ENCODE results near the gene OTUB2. TPM values are rescaled to one million over a fixed set of nuclear protein-coding genes. Genes with fewer than 3 reads are reported as not detected.
A peak's percentile ranks its signal among the peaks of the same experiment; 100 is the strongest.

The OTUB2 gene
- total and polyA plus RNA-seq, 2 experiments from 2014 or later: 1.3 to 1.9 TPM

DNA sequence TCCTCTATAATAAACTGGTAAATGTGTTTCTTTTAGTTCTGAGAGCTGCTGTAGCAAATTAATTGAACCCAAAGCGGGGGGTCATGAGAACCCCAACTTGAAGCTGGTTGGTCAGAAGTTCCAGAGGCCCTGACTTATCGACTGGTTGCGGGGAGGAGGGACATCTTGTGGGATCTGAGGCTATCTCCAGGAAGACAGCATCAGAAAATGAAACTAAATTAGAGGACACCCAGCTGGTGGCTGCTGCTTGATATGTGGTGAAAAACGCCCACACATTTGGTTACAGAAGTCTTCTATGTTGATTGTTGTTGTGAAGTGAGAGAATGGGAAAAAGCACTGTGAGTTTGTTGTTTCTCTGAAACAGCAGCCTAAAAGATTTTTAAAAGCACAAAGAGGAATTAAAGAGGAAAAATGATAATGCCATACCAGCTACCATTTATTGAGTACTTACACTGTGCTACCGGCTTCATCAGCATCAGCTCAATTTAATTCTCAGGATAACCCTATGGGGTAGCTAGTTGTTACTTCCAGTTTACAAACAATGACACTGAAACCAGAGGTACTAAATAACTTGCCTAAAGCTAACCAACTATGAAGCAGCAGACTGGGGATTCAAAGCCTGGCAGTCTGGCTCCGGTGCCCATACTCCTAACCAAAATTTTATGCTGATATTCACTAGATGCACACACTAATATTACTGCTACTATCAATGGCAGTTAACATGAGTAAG, 30.6 kb downstream of the OTUB2 start:
- H3K4me2 ChIP-seq (ENCODE audit: unreplicated experiment): no peak overlapping the region
- peaks cover 69% of the 10 kb centered on the region for H3K36me3 ChIP-seq (ENCODE audit: low read depth)
- TF ChIP-seq EZH2 (IDR thresholded peaks at IDR 0.05; ENCODE audit: insufficient read depth, poor library complexity, severe bottlenecking): no peak
- TF ChIP-seq EZH2phosphoT487 (IDR thresholded peaks at IDR 0.05; ENCODE audit: insufficient read depth, low read depth): no peak
- H3K9me3 ChIP-seq (ENCODE audit: low read depth): no peaks in the 10 kb centered on the region
- H3K9ac ChIP-seq: no peak overlapping the region
- no peak overlapping the region for H3K4me3 ChIP-seq
- H3K9me2 ChIP-seq (ENCODE audit: insufficient read depth): no peaks in the 10 kb centered on the region
- H2AFZ ChIP-seq: no peak overlapping the region
- peaks cover 10% of the 10 kb centered on the region; the same call in 1 of the 2 replicates for H4K20me1 ChIP-seq (ENCODE audit: insufficient read depth)
- H3K4me1 ChIP-seq (ENCODE audit: insufficient read depth): no peaks in the 10 kb centered on the region
- in situ Hi-C loops (cut with MboI): no loop called here
- H3K79me2 ChIP-seq (ENCODE audit: insufficient read depth): peaks cover 64% of the 10 kb centered on the region
- no peaks in the 10 kb centered on the region for H3F3A ChIP-seq (ENCODE audit: insufficient read depth)
- DNase-seq: peak; percentile 16
- no peak overlapping the region for H3K27ac ChIP-seq
- no peaks in the 10 kb centered on the region for H3K27me3 ChIP-seq (replicated peaks; ENCODE audit: insufficient read depth)
- 90 to 91% methylated on average over 6 of the region's 6 CpGs for WGBS, 2 experiments (ENCODE audit: low coverage in 1 of 2, low lambda C conversion rate in 2 of 2, missing lambda C conversion rate in 2 of 2)

GRCh38 chr14:94058128-94058673, 32.1 kb downstream of the OTUB2 start:
- Histone ChIP-seq H3K27me3 (replicated peaks; ENCODE audit: insufficient read depth) (no peaks in the 10 kb centered on the region), H4K20me1 (ENCODE audit: insufficient read depth) (peaks cover 17% of the 10 kb centered on the region; the same call in 1 of the 2 replicates), H3K36me3 (ENCODE audit: low read depth) (peaks cover 65% of the 10 kb centered on the region), H2AFZ (no peak overlapping the region), H3K9ac (no peak overlapping the region), H3K4me3 (no peak overlapping the region), H3K4me2 (ENCODE audit: unreplicated experiment) (no peak overlapping the region), H3K79me2 (ENCODE audit: insufficient read depth) (peaks cover 77% of the 10 kb centered on the region), H3K9me2 (ENCODE audit: insufficient read depth) (no peaks in the 10 kb centered on the region), H3F3A (ENCODE audit: insufficient read depth) (peaks cover 13% of the 10 kb centered on the region; the same call in 1 of the 2 replicates), H3K4me1 (ENCODE audit: insufficient read depth) (peaks cover 13% of the 10 kb centered on the region), H3K27ac (no peak overlapping the region), H3K9me3 (ENCODE audit: low read depth) (no peaks in the 10 kb centered on the region)
- DNase-seq: no peak
- in situ Hi-C loops (cut with MboI): no loop called here
- no peak for TF ChIP-seq EZH2phosphoT487 (IDR thresholded peaks at IDR 0.05; ENCODE audit: insufficient read depth, low read depth)
- TF ChIP-seq EZH2 (IDR thresholded peaks at IDR 0.05; ENCODE audit: insufficient read depth, poor library complexity, severe bottlenecking): no peak
- WGBS, 2 experiments (ENCODE audit: low coverage in 1 of 2, low lambda C conversion rate in 2 of 2, missing lambda C conversion rate in 2 of 2): 97% methylated on average over 1 of the region's 1 CpG

- Histone ChIP-seq H3K4me3 (no peak overlapping the region), H3K9ac (no peak overlapping the region), H4K20me1 (ENCODE audit: insufficient read depth) (peaks cover 17% of the 10 kb centered on the region; the same call in 1 of the 2 replicates), H3F3A (ENCODE audit: insufficient read depth) (peaks cover 16% of the 10 kb centered on the region; the same call in 1 of the 2 replicates), H2AFZ (no peak overlapping the region), H3K27ac (no peak overlapping the region), H3K9me2 (ENCODE audit: insufficient read depth) (no peaks in the 10 kb centered on the region), H3K9me3 (ENCODE audit: low read depth) (no peaks in the 10 kb centered on the region), H3K27me3 (replicated peaks; ENCODE audit: insufficient read depth) (no peaks in the 10 kb centered on the region), H3K4me1 (ENCODE audit: insufficient read depth) (peaks cover 18% of the 10 kb centered on the region), H3K79me2 (ENCODE audit: insufficient read depth) (peaks cover 82% of the 10 kb centered on the region), H3K4me2 (ENCODE audit: unreplicated experiment) (no peak overlapping the region), H3K36me3 (ENCODE audit: low read depth) (peaks cover 65% of the 10 kb centered on the region)
- in situ Hi-C loops (cut with MboI): no loop called here
- 94 to 99% methylated on average over 5 of the region's 5 CpGs for WGBS, 2 experiments (ENCODE audit: low coverage in 1 of 2, low lambda C conversion rate in 2 of 2, missing lambda C conversion rate in 2 of 2)
- TF ChIP-seq EZH2 (IDR thresholded peaks at IDR 0.05; ENCODE audit: insufficient read depth, poor library complexity, severe bottlenecking): no peak
- no peak for TF ChIP-seq EZH2phosphoT487 (IDR thresholded peaks at IDR 0.05; ENCODE audit: insufficient read depth, low read depth)
- no peak for DNase-seq
Observed at GRCh38 chr14:94058674-94059138, 32.6 kb downstream of the OTUB2 start.

DNA sequence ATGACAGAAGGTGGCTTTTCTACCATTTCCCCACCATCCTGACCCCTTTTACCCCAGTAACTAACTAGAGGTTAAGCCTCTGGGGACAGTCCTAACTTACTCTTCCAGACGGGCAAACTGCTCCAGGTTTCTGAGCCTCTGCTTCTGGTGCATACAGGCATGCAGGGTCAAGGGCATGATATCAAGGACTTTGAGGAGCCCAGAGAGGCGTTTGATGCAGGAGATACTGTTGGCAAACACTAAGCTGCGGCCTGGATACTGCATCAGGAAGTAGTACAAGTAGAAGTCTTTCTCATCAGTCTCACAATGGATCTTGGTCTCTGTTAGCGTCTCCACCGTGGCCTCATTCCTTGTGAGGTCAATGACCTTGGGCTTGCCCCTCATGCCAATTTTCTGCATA, 33.9 kb downstream of the OTUB2 start:
- H4K20me1 ChIP-seq (ENCODE audit: insufficient read depth): peaks cover 17% of the 10 kb centered on the region; the same call in 1 of the 2 replicates
- peaks cover 58% of the 10 kb centered on the region for H3K36me3 ChIP-seq (ENCODE audit: low read depth)

More for the DNA sequence above, 33.9 kb downstream of the OTUB2 start:
- H3K27me3 ChIP-seq (replicated peaks; ENCODE audit: insufficient read depth): no peaks in the 10 kb centered on the region
- no peak overlapping the region for H3K4me2 ChIP-seq (ENCODE audit: unreplicated experiment)
- H3K9ac ChIP-seq: no peak overlapping the region
- WGBS, 2 experiments (ENCODE audit: low coverage in 1 of 2, low lambda C conversion rate in 2 of 2, missing lambda C conversion rate in 2 of 2): 81 to 85% methylated on average over 5 of the region's 5 CpGs
- no peak overlapping the region for H3K4me3 ChIP-seq
- H3F3A ChIP-seq (ENCODE audit: insufficient read depth): peaks cover 16% of the 10 kb centered on the region; the same call in 1 of the 2 replicates
- H2AFZ ChIP-seq: no peak overlapping the region
- peaks cover 95% of the 10 kb centered on the region for H3K79me2 ChIP-seq (ENCODE audit: insufficient read depth)
- no peaks in the 10 kb centered on the region for H3K9me3 ChIP-seq (ENCODE audit: low read depth)
- in situ Hi-C loops (cut with MboI): no loop called here
- H3K27ac ChIP-seq: no peak overlapping the region
- no peaks in the 10 kb centered on the region for H3K9me2 ChIP-seq (ENCODE audit: insufficient read depth)
- TF ChIP-seq EZH2phosphoT487 (IDR thresholded peaks at IDR 0.05; ENCODE audit: insufficient read depth, low read depth): no peak
- TF ChIP-seq EZH2 (IDR thresholded peaks at IDR 0.05; ENCODE audit: insufficient read depth, poor library complexity, severe bottlenecking): no peak
- peaks cover 18% of the 10 kb centered on the region for H3K4me1 ChIP-seq (ENCODE audit: insufficient read depth)
- DNase-seq: no peak
